HPDE6-E6E7 (cell line): Measurements from ENCODE around the gene CREB3L1.
"Not testable (repeated sequence)": the region's sequence is repeated elsewhere in the genome, so short reads cannot be mapped to it uniquely, and the experiment has no call there.

Experiments used
- DNase-seq: peaks from one replicate; pipeline ENCODE4 v3.0.0; 2011; ENCODE audit warnings: missing footprints; ENCODE audit errors: extremely low spot score

CREB3L1 gene

GRCh38 chr11:46296059-46296527 lies 18.6 kb downstream of the CREB3L1 start:
- DNase-seq: no peak

DNA sequence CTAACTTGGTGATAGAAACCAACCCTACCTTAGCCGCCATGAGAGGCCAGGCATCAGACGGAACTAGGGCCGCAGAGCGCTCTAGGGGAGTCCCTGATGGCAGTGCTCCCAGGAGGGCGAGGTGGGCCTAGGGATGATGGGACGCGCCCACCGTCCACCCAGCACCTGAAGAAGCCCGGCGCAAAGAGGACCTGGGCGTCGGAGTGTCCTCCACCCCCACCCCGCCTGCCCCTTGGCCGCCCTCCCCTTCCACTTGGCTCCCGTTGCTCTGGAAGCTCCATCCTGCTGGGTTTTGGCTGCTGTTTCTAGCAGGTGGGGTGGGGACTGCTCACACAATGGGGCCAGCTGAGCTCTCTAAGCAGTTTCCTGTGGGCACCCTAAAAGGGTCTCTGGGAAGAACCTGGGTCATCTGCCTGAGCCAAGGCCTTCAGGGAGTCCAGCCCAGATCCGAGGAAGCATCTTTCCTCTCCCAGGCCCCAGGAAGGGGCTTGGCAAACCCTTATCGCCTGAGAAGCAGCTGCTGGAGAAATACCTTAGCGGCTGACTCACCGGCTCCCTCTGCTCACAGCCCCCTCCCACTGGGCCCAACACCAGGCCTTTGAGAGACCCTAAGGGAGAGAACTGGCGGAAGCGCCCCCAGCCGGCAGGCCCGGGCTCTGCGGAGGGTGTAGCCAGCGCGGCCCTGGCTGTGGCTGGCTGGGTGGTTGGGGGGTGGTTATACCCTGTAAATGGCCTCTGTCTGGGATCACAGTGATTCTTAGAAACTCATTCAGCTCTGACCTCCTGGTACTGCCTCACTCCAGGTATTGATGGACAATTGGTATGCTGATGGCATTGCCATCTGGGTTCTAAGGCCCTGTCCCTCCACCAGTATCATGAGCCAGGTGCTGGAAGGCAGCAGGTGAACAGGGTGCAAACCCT lies 19.3 kb downstream of the CREB3L1 start:
- no peak for DNase-seq

DNA sequence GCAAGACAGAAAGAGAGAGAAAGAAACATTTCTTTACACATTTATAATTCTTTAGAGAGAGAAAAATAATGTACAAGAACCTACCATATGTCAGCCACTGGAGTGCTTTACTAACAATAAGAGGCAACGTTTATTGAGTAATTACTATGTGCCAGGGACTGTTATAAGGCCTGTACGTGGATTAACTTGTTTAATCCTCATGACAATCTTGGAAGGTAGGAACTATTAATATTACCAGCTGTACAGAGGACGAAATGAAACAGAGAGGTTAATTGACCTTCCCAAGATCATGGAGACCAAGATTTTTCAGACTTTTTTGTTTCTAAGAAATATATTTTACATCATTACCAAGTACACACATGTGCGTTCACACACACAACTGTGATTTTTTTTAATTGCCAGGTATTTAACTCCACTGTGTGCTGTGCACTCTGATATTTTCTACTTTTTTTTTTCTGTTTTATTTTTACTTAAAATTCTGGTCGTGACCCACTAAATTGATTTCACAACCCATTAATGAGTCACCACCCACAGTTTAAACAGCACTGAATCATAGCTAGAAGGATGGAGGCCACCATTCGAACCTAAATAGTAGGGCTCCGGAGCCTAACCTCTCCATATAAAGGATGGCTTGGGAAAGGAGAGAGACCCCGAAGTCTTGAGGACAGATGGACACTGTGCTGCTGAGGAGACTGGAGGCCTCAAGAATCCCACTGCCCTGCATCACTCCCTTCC lies 21.4 kb downstream of the CREB3L1 start:
- peak; percentile 78 for DNase-seq

DNA sequence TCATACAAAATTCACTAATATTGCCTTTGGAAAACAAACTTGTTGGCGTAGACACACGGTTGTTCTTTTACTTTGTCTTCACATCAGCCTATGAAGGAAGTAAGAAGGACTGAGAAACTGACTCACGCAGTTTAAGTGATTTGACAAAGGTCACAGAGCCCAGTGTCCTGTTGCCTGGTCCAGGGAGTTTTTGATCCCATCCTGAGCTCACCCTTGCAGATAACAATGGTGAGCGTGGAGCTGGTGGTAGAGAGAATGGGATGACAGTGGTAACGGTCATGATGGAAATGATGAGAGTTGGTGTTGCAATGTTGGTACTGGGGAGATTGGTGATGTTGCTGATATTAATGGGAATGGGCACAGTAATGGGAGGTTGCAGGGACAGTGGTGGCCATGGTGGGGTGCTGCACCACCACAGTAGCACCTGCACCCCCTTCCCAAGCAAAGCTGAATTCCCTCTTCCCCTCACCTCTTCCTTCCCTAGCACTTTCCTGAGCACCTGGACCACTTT lies 22.0 kb downstream of the CREB3L1 start:
- DNase-seq: no peak

DNA sequence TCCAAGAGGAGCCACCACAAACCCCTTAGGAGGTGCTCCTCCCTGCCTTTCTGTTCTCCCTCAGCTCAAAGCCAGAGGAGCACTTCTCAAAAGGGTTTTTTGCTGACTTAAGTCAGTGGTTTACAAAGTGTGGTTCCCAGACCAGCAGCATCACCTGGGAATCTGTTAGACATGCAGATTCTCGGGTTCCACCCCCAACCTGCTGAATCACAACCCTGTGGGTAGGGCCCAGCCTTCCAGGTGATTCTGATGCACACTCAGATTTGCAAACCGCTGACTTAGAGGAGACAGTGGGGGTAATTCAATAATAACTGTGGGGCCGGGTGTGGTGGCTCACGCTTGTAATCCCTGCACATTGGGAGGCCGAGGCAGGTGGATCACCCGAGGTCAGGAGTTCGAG lies 22.8 kb downstream of the CREB3L1 start:
- DNase-seq: no peak

- DNase-seq: no peak
Observed at GRCh38 chr11:46302866-46303265, 25.4 kb downstream of the CREB3L1 start.

DNA sequence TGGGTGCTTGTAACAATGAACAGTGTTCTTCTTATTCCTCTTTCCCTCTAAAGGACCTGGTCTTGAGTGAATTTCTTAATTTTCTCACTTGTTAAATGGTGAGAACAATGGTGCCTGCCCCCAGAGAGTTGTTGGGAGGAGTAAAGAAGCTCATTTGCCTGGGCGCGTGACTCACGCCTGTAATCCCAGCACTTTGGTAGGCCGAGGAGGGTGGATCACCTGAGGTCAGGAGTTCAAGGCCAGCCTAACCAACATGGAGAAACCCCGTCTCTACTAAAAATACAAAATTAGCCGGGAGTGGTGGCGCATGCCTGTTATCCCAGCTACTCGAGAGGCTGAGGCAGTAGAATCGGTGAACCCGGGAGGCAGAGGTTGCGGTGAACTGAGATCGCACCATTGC lies 26.6 kb downstream of the CREB3L1 start:
- not testable (repeated sequence) for DNase-seq

- no peak for DNase-seq
Observed at GRCh38 chr11:46304605-46305179, 27.2 kb downstream of the CREB3L1 start.

GRCh38 chr11:46305295-46305694 lies 27.8 kb downstream of the CREB3L1 start:
- DNase-seq: no peak

DNA sequence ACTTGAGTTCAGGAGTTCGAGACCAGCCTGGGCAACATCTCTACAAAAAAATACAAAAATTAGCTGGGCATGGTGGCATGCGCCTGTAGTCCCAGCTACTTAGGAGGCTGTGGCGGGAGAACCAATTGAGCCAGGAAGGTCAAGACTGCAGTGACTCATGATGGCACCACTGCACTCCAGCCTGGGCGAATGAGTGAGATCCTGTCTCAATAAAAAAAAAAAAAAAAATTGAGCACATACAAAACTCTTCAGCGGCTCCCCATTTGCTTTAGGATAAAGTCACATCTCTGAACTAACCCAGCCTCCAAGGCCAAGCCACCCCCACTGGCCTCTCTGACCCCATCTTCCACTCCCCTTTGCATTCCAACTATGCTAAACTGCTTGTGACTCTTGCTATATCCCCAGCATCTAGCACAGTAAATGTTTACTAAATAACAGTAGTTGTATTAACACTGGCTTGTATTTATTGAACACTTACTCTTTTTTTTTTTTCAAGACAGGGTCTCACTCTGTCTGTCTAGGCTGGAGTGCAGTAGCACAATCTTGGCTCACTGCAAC lies 28.9 kb downstream of the CREB3L1 start:
- no peak for DNase-seq

- no peak for DNase-seq
Observed at GRCh38 chr11:46307369-46307768, 29.9 kb downstream of the CREB3L1 start.

DNA sequence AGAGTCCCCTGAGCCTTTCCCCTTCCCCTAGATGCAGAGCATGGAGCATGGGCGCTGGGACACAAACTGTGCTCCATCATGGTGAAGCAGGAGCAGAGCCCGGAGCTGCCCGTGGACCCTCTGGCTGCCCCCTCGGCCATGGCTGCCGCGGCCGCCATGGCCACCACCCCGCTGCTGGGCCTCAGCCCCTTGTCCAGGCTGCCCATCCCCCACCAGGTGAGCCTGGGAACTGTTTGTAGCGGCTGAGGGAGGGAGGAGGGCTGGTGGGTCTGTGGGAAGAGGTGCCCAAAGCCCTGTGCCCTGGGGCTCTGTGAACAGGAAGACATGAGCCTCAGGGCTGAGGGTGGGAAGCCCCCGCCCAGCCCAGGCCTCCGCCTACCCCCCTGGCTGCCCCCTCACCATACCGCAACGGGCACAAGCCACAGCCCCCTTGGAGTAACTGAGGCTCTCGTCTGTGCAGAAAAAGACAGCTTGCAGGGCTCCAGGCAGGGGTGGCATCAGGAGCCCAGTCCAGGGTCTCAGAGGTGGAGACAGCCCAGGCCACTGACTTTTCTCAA lies 30.4 kb downstream of the CREB3L1 start:
- no peak for DNase-seq

GRCh38 chr11:46308631-46309419 lies 31.4 kb downstream of the CREB3L1 start:
- DNase-seq: peak; percentile 67

GRCh38 chr11:46309814-46310259 lies 32.4 kb downstream of the CREB3L1 start:
- DNase-seq: peak; percentile 50

- DNase-seq: peak; percentile 69
Observed at GRCh38 chr11:46315033-46315738, 37.7 kb downstream of the CREB3L1 start.

- DNase-seq: no peak
Observed at GRCh38 chr11:46315783-46316563, 38.5 kb downstream of the CREB3L1 start.

- DNase-seq: no peak
Observed at GRCh38 chr11:46319074-46319453, 41.6 kb downstream of the CREB3L1 start.

DNA sequence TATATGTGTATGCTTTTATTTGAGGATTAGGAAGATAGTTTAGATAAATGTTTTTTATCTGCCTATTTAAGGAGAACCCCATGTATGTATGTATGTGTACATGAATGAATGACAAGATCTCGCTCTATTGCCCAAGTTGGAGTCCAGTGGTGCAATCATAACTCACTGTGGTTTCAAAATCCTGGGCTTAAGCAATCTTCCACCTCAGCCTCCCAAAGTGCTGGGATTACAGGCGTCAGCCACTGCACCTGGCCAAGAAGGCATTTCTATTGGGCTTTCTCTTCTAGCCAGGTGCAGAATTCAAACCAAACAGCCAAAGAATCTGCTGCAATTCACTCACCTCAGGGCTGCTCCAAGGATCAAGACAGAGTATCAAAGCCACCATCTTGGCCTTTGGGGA lies 44.3 kb downstream of the CREB3L1 start:
- no peak for DNase-seq

DNA sequence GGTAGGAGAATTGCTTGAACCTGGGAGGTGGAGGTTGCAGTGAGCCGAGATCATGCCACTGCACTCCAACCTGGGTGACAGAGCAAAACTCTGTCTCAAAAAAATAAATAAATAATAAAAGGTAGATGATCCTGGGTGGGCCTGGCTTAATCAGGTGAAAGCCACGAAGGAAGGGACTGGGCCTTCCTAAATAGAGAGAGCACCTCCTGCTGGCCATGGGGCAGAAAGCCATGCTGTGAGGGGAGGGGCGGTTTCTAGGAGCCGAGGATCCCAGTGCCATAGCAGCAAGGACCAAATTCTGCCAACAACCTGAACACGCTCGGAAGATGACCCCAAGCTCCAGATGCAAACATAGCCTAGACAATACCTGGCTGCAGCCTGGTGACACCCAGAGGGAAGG lies 45.3 kb downstream of the CREB3L1 start:
- DNase-seq: no peak
